ENCODE results near the gene TVP23A. TPM values are rescaled to one million over a fixed set of nuclear protein-coding genes. Genes with fewer than 3 reads are reported as not detected.
A peak's percentile ranks its signal among the peaks of the same experiment; 100 is the strongest.

TVP23A gene
- total and polyA plus RNA-seq, 8 donors, result 0.47 to 8.4 (median 6.7) TPM

DNA sequence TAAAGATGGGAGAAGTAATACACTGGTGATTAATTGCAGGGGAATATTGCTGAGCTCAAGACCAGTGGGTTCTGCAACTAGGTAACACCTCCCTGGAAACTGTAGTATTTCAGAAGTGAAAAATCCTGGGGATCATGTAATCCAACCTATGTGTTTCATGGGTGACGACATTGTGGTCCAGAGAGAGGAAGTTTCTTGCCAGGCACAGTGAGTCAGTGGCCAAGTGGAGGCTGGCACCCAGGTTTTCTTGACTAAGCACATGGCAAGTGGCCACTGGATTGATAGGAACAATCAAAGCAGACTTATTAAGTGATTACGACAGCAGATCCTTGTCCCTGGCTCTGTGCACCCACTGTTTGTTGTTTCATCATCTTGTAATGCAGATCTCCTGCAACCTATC, 43.8 kb upstream of the TVP23A start:
- H3K4me3 ChIP-seq, result no peak overlapping the region
- H3K9me3 ChIP-seq, result no peaks in the 10 kb centered on the region
- TF ChIP-seq, protein P1, sequence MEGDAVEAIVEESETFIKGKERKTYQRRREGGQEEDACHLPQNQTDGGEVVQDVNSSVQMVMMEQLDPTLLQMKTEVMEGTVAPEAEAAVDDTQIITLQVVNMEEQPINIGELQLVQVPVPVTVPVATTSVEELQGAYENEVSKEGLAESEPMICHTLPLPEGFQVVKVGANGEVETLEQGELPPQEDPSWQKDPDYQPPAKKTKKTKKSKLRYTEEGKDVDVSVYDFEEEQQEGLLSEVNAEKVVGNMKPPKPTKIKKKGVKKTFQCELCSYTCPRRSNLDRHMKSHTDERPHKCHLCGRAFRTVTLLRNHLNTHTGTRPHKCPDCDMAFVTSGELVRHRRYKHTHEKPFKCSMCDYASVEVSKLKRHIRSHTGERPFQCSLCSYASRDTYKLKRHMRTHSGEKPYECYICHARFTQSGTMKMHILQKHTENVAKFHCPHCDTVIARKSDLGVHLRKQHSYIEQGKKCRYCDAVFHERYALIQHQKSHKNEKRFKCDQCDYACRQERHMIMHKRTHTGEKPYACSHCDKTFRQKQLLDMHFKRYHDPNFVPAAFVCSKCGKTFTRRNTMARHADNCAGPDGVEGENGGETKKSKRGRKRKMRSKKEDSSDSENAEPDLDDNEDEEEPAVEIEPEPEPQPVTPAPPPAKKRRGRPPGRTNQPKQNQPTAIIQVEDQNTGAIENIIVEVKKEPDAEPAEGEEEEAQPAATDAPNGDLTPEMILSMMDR (IDR thresholded peaks at IDR 0.05), result no peak
- H3K36me3 ChIP-seq, result no peaks in the 10 kb centered on the region
- no peak overlapping the region for H3K27ac ChIP-seq
- intact Hi-C loops (cut with DNase I), result no loop called here
- H3K4me1 ChIP-seq, result peaks cover 0 to 31% of the 10 kb centered on the region in 2 donors
- DNase-seq (peak in 1 of 4 donors; percentile 86), ATAC-seq (peak; percentile 91)
- no peaks in the 10 kb centered on the region for H3K27me3 ChIP-seq

DNA sequence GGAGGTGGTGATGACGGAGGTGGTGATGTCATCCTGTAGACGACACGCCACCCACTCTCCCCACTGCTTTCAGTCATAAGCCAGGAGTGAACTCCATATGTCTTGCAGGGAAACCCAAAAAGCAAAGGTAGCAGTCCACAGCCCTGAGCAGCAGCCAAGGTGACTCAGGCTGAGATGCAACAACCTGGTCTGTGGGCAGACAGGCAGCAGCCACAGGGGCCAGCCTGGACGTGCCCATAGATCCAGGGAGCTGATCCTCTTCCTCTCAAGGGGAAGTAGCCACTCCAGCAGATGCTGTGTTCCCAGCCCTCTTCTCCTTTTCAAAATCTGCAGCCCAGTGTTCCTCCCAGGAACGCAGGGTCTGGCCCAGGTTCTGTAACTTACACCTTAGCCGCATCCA, 41.1 kb upstream of the TVP23A start:
- DNase-seq, result no peak
- H3K4me3 ChIP-seq, result no peak overlapping the region
- no peak overlapping the region for H3K27ac ChIP-seq
- no peaks in the 10 kb centered on the region for H3K27me3 ChIP-seq
- peaks cover 0 to 12% of the 10 kb centered on the region in 2 donors for H3K4me1 ChIP-seq
- H3K9me3 ChIP-seq, result no peaks in the 10 kb centered on the region
- ATAC-seq, result no peak
- TF ChIP-seq, protein P1 (IDR thresholded peaks at IDR 0.05), result no peak
- intact Hi-C loops (cut with DNase I), result no loop called here
- no peaks in the 10 kb centered on the region for H3K36me3 ChIP-seq

DNA sequence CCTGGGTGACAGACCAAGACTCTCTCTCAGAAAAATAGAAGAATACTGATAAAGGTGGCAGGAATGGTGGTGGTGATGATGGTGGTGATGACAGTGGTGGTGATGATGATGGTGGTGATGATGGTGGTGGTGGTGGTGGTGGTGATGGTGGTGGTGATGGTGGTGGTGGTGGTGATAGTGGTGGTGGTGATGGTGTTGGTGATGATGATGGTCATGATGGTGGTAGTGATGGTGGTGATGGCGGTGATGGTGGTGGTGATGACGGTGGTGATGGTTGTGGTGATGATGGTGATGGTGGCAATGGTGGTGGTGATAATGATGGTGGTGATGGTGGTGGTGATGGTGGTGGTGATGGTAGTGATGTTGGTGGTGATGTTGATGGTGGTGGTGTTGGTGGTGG, 40.4 kb upstream of the TVP23A start:
- no peaks in the 10 kb centered on the region for H3K27me3 ChIP-seq
- no peak overlapping the region for H3K27ac ChIP-seq
- ATAC-seq, result no peak
- H3K9me3 ChIP-seq, result no peaks in the 10 kb centered on the region
- no peak for DNase-seq
- intact Hi-C loops (cut with DNase I), result no loop called here
- H3K4me1 ChIP-seq, result peaks cover 0 to 12% of the 10 kb centered on the region in 2 donors
- TF ChIP-seq, protein P1 (IDR thresholded peaks at IDR 0.05), result no peak
- H3K36me3 ChIP-seq, result no peaks in the 10 kb centered on the region
- H3K4me3 ChIP-seq, result no peak overlapping the region

DNA sequence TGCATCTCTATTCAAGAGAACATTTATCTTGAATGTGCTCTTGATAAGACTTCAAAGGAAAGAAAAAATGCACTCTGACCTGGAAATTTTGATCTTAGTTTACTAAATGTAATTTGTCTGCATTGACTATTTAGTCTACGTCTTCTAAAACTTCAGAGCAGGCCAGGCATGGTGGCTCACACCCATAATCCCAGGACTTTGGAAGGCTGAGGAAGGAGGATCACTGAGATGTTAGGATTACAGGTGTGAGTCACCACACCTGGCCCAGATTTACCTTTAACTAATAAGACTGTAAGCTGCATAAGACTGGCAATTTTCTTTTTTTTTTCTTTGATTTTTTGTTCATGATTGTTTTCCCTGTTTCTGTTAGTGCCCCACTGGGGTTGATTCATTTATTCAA, 39.6 kb upstream of the TVP23A start:
- intact Hi-C loops (cut with DNase I), result no loop called here
- TF ChIP-seq, protein P1 (IDR thresholded peaks at IDR 0.05), result no peak
- DNase-seq, result no peak

DNA sequence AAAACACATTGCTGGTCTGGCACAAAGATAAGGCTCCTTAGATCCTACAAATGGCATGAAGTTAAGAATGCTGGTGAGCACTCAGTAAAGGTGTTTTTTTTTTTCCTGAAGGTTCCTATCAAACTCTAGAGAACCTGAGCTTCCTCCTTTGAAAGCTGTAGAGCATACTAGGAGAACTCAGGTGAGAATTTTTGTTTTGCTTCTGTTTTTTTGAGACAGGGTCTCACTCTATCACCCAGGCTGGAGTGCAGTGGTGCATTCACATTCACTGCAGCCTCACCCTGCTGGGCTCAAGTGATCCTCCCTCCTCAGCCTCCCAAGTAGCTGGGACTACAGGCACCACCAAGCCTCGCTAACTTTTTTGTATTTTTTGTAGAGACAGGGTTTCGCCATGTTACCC, 37.4 kb upstream of the TVP23A start:
- intact Hi-C loops (cut with DNase I), result no loop called here
- Histone ChIP-seq H3K27me3 (no peaks in the 10 kb centered on the region), H3K27ac (no peak overlapping the region), H3K9me3 (no peaks in the 10 kb centered on the region), H3K4me3 (no peak overlapping the region), H3K36me3 (no peaks in the 10 kb centered on the region), H3K4me1 (peaks cover 0 to 15% of the 10 kb centered on the region in 2 donors)
- no peak for ATAC-seq
- DNase-seq, result no peak
- TF ChIP-seq, protein P1 (IDR thresholded peaks at IDR 0.05), result no peak

More for the DNA sequence above, 39.6 kb upstream of the TVP23A start:
- Histone ChIP-seq H3K27ac (no peak overlapping the region), H3K4me1 (peaks cover 0 to 12% of the 10 kb centered on the region in 2 donors), H3K36me3 (no peaks in the 10 kb centered on the region), H3K27me3 (no peaks in the 10 kb centered on the region), H3K9me3 (no peaks in the 10 kb centered on the region), H3K4me3 (no peak overlapping the region)
- no peak for ATAC-seq

Measured in left lung (tissue), 10 donors.